HG03571 (cell line): ENCODE results near the gene ATXN7L1.
A peak's percentile ranks its signal among the peaks of the same experiment; 100 is the strongest.

Source experiments
- ATAC-seq: cut with Tn5 transposase; IDR thresholded peaks from one replicate; pipeline ENCODE4 v1.9.1; 2021; ENCODE audit not compliant: unreplicated experiment

The ATXN7L1 gene

GRCh38 chr7:105830405-105831301 lies 45.7 kb downstream of the ATXN7L1 start:
- no peak for ATAC-seq

GRCh38 chr7:105829681-105830322 lies 46.6 kb downstream of the ATXN7L1 start:
- no peak for ATAC-seq

GRCh38 chr7:105828141-105828540 lies 48.3 kb downstream of the ATXN7L1 start:
- no peak for ATAC-seq

- ATAC-seq, result no peak
These were observed 49.1 kb downstream of the ATXN7L1 start for GRCh38 chr7:105827151-105827875.

GRCh38 chr7:105826143-105826542 lies 50.3 kb downstream of the ATXN7L1 start:
- no peak for ATAC-seq

GRCh38 chr7:105825371-105825770 lies 51.0 kb downstream of the ATXN7L1 start:
- no peak for ATAC-seq

GRCh38 chr7:105822806-105823205 lies 53.6 kb downstream of the ATXN7L1 start:
- no peak for ATAC-seq

- ATAC-seq, result no peak
These were observed 54.9 kb downstream of the ATXN7L1 start for GRCh38 chr7:105821527-105821926.

GRCh38 chr7:105820363-105821066 lies 55.9 kb downstream of the ATXN7L1 start:
- no peak for ATAC-seq

GRCh38 chr7:105819559-105819958 lies 56.8 kb downstream of the ATXN7L1 start:
- no peak for ATAC-seq

GRCh38 chr7:105816954-105817615 lies 59.3 kb downstream of the ATXN7L1 start:
- no peak for ATAC-seq

- ATAC-seq, result no peak
These were observed 60.0 kb downstream of the ATXN7L1 start for GRCh38 chr7:105816266-105816843.

GRCh38 chr7:105815576-105815975 lies 60.8 kb downstream of the ATXN7L1 start:
- no peak for ATAC-seq

- ATAC-seq, result no peak
These were observed 61.9 kb downstream of the ATXN7L1 start for GRCh38 chr7:105814481-105814880.

GRCh38 chr7:105811189-105811847 lies 65.1 kb downstream of the ATXN7L1 start:
- no peak for ATAC-seq

GRCh38 chr7:105810556-105810955 lies 65.8 kb downstream of the ATXN7L1 start:
- no peak for ATAC-seq

GRCh38 chr7:105808703-105809590 lies 67.5 kb downstream of the ATXN7L1 start:
- ATAC-seq, result peak; percentile 98

- no peak for ATAC-seq
These were observed 68.2 kb downstream of the ATXN7L1 start for GRCh38 chr7:105808209-105808608.

GRCh38 chr7:105807448-105807762 lies 69.0 kb downstream of the ATXN7L1 start:
- no peak for ATAC-seq
